Left ventricle myocardium inferior (tissue), 1 donor: ENCODE results near the gene HCK. TPM values are rescaled to one million over a fixed set of nuclear protein-coding genes. Genes with fewer than 3 reads are reported as not detected.
"Not testable (repeated sequence)": the region's sequence is repeated elsewhere in the genome, so short reads cannot be mapped to it uniquely, and the experiment has no call there.

ENCODE experiments used
- DNase-seq: peaks from one replicate; pipeline ENCODE4 v3.0.0-alpha.2; 2020
- H3K27ac ChIP-seq: fragments of 200-600 bp; replicated peaks from 2 replicates; pipeline ENCODE4 v1.8.0; 2021
- H3K27me3 ChIP-seq: fragments of 200-600 bp; 2 replicates; pipeline ENCODE4 v1.8.0; 2021; ENCODE audit warnings: low read depth
- H3K36me3 ChIP-seq: fragments of 200-600 bp; 2 replicates; pipeline ENCODE4 v1.8.0; 2021
- H3K4me1 ChIP-seq: fragments of 200-600 bp; 2 replicates; pipeline ENCODE4 v1.8.0; 2021
- H3K4me3 ChIP-seq: fragments of 200-600 bp; 2 replicates; pipeline ENCODE4 v1.8.0; 2021; ENCODE audit warnings: mild to moderate bottlenecking, moderate library complexity
- H3K9me3 ChIP-seq: fragments of 200-600 bp; replicated peaks from 2 replicates; pipeline ENCODE4 v1.8.0; 2021
- CTCF ChIP-seq: fragments of 200-600 bp; IDR thresholded peaks from 2 replicates; pipeline ENCODE4 v1.8.0; 2021; ENCODE audit warnings: antibody characterized with exemption, mild to moderate bottlenecking, borderline replicate concordance
- intact Hi-C: fragments of 100-400 bp; cut with micrococcal nuclease; formaldehyde crosslinking; loops from one replicate; pipeline ENCODE4 v1.11.0; 2022
- total RNA-seq: library from RNA; stranded (reverse); fragmentation: NEBNext Ultra II Directional; extraction: Animal tissue kit (Norgen Biotek cat#: 25700); gene quantifications from one replicate; pipeline ENCODE4 v1.2.1, GENCODE V29; 2021
- donor health status: DM: no; HTN: yes; CAD: no; lungs with severe emphysema.

Gene HCK
- total RNA-seq, 1 donor from 2014 or later: 4.3 TPM

- Histone ChIP-seq H3K4me1 (peaks cover 29% of the 10 kb centered on the region), H3K27ac (no peak overlapping the region), H3K36me3 (peaks cover 9% of the 10 kb centered on the region), H3K27me3 (peaks cover 26% of the 10 kb centered on the region), H3K4me3 (peak overlapping the region; percentile 45), H3K9me3 (no peaks in the 10 kb centered on the region)
- intact Hi-C loops: no loop called here
- peak; percentile 75 for DNase-seq
- TF ChIP-seq CTCF: peak; percentile 89
Observed at GRCh38 chr20:32031007-32031958, 20.8 kb upstream of the HCK start.

GRCh38 chr20:32033316-32033715 lies 18.7 kb upstream of the HCK start:
- H3K27ac ChIP-seq: no peak overlapping the region
- DNase-seq: no peak
- H3K4me1 ChIP-seq: peaks cover 29% of the 10 kb centered on the region

GRCh38 chr20:32033721-32034120 lies 18.3 kb upstream of the HCK start:
- intact Hi-C loops: loop anchor here (2.0 kb wide), 1 partner anchor 179 kb away; no protein-coding TSS in a partner anchor
- H3K36me3 ChIP-seq, H3K4me3 ChIP-seq, H3K9me3 ChIP-seq, H3K27ac ChIP-seq, DNase-seq: not testable (repeated sequence)
- Histone ChIP-seq H3K27me3 (peaks cover 39% of the 10 kb centered on the region), H3K4me1 (peaks cover 29% of the 10 kb centered on the region)

More at GRCh38 chr20:32033316-32033715, 18.7 kb upstream of the HCK start:
- intact Hi-C loops: loop anchor here (2.0 kb wide), 1 partner anchor 179 kb away; no protein-coding TSS in a partner anchor
- Histone ChIP-seq H3K4me3 (no peak overlapping the region), H3K9me3 (no peaks in the 10 kb centered on the region), H3K36me3 (no peaks in the 10 kb centered on the region), H3K27me3 (peaks cover 35% of the 10 kb centered on the region)
- TF ChIP-seq CTCF: no peak

GRCh38 chr20:32034581-32035425 lies 17.2 kb upstream of the HCK start:
- DNase-seq: no peak
- H3K4me3 ChIP-seq: no peak overlapping the region
- intact Hi-C loops: no loop called here
- TF ChIP-seq CTCF: peak; percentile 34
- no peaks in the 10 kb centered on the region for H3K36me3 ChIP-seq
- peaks cover 44% of the 10 kb centered on the region for H3K27me3 ChIP-seq
- H3K27ac ChIP-seq: no peak overlapping the region
- H3K4me1 ChIP-seq: peaks cover 29% of the 10 kb centered on the region
- no peaks in the 10 kb centered on the region for H3K9me3 ChIP-seq

GRCh38 chr20:32035426-32035779 lies 16.6 kb upstream of the HCK start:
- no peak overlapping the region for H3K4me3 ChIP-seq
- no peak for DNase-seq
- H3K4me1 ChIP-seq: peaks cover 29% of the 10 kb centered on the region
- no peak overlapping the region for H3K27ac ChIP-seq
- no peak for TF ChIP-seq CTCF
- H3K27me3 ChIP-seq: peaks cover 44% of the 10 kb centered on the region
- no peaks in the 10 kb centered on the region for H3K9me3 ChIP-seq
- H3K36me3 ChIP-seq: no peaks in the 10 kb centered on the region
- intact Hi-C loops: no loop called here
